Measurements from ENCODE around the gene PACRG.

- TF ChIP-seq CTCF (IDR thresholded peaks at IDR 0.05 in 4 of 5, conservative IDR thresholded peaks at IDR 0.05 in 1 of 5) (no peak), POLR2A (IDR thresholded peaks at IDR 0.05) (no peak)
Measured at GRCh38 chr6:163191704-163192537, 464.1 kb downstream of the PACRG start.

Data from gastrocnemius medialis (tissue), 4 donors.